ENCODE data around the gene CDH23. TPM values are rescaled to one million over a fixed set of nuclear protein-coding genes. Genes with fewer than 3 reads are reported as not detected.

Gene CDH23
- total and polyA plus RNA-seq, 4 experiments from 2014 or later: 1.8 to 5.4 (median 3.6) TPM

DNA sequence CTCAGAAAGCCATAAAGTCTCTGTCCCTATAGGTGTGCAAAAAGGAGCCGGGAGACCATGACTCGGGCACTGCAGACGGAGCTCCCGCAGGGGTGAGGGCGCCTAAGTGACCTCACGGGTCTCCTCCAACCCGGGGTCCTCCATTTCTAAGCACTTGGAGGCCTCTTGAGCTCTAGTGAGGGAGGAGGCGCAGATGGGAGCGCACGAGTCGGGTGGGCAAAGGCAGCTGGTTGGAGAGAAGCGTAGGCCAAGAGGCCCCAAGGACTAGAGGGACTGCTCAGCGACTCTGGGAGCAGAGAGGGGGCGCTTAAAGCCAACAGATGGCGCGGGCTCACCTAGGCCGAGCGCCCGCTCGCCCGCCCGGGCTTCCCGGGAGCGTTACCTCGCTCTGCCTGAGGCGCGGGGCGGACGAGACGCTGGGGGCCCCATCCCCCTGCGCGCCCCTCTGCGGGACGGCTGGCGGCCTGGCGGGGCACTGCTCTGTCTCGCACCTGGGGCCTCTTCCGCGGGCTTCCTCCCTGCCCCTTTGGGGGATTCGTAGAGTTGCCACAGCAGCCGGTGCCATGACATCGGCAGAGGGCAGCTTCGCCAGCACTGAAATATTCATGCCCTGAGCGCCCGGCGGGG lies 523 bp upstream of the CDH23 start:
- Mint-ChIP-seq H3K27me3 (peaks cover 48 to 56% of the 10 kb centered on the region in 2 donors), H3K27ac (no peak overlapping the region), H3K4me1 (peaks cover 4 to 14% (median 9%) of the 10 kb centered on the region in 4 donors), H3K36me3 (no peaks in the 10 kb centered on the region), H3K4me3 (peak overlapping the region; percentile 53 to 85 (median 73)), H3K9me3 (no peaks in the 10 kb centered on the region)
- no peaks in the 10 kb centered on the region for H3K36me3 ChIP-seq (ENCODE audit: insufficient read depth, low read length)
- ChIA-PET CTCF (ENCODE audit: partially characterized antibody) (interaction anchor here (1.2 to 1.9 kb wide), 5 partner anchors 11 to 415 kb away, joined by 3 to 7 read pairs (median 7); no protein-coding TSS in a partner anchor), POLR2A (ENCODE audit: partially characterized antibody) (interaction anchor here (0.7 to 0.9 kb wide), 2 partner anchors 20 to 312 kb away, joined by 3 read pairs; no protein-coding TSS in a partner anchor)
- H3K27ac ChIP-seq (ENCODE audit: low read depth, low read length): no peak overlapping the region
- DNase-seq: peak in 3 of 5 donors; percentile 18 to 20 (median 20)
- peaks cover 8% of the 10 kb centered on the region for H3K4me1 ChIP-seq (ENCODE audit: insufficient read depth, low read length)
- H3K4me3 ChIP-seq (ENCODE audit: low read length in 2 of 2): no peak overlapping the region
- peaks cover 35% of the 10 kb centered on the region for H3K27me3 ChIP-seq (ENCODE audit: insufficient read depth, low read length)
- intact Hi-C loops (cut with micrococcal nuclease): no loop called here
- H3K9me3 ChIP-seq (ENCODE audit: control insufficient read depth in 1 of 2, low read length in 2 of 2): no peaks in the 10 kb centered on the region

DNA sequence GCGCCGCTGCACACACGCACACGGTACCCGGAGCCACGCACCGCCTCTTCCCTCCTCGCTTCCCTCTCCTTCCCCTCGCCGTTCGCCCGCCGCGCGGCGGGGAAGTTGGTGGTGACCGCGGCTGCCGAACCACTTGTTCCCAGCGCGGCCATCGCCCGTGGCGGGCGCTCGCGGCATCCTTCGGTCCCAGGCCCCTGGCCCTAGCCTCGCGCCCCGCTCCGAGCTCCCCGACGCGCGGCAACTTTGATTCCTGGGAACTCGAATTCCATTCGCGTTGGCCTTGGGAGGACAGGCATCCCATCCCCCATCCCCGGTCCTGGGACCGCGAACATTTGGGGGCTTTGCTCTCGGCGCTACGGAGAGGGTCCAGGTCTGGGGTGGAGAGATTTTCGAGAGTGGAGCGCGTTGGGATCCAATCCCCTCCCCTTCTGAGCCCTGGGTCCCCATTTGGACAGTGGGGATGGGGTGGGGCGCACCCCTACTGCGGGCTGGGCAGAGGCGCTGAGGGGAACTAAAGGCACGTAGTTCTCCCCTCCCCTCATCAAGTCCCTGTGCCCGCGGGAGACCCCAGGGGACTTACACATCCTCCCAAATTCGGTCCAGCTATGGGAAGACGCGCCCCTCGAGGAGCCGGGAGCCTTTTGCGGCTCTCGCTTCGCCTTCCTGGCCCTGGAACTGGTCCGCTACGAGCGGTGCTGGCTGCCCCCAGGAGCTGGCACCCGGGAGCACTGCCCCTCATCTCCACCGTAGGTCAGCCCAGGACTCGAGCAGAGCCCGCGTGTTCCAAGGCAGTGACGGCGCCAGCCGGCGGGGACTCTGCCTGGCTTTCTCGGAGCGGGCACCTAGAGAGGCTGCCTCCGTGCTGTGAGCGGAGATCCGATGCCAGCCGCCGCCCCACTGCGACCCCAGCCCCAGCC lies 834 bp downstream of the CDH23 start:
- CTCF ChIA-PET (ENCODE audit: partially characterized antibody): no interaction called here
- intact Hi-C loops (cut with micrococcal nuclease): no loop called here
- H3K4me3 Mint-ChIP-seq: peak overlapping the region in 7 of 8 donors; percentile 13 to 71 (median 50)

DNA sequence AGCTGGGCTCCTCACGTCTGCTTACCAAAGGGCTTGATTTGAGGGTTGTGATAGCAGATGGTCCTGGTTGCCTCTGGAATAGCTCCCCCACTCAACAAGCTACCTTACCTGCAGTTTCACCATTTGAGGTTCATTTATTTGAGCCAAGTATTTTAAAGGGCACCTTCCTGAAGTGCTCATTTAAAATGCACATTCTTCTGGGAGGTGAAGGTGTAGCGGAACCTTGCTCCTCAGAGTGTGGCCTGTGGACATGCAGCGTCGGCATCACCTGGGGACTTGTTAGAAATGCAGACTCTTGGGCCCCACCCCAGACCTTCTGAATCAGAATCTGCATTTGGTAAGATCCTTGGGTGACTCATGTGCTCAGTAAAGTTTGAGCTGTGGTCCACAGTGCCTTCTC lies 2.3 kb downstream of the CDH23 start:
- H3K4me3 ChIP-seq (ENCODE audit: low read length in 2 of 2): no peak overlapping the region
- H3K27me3 Mint-ChIP-seq: peaks cover 35 to 46% of the 10 kb centered on the region in 2 donors
- H3K9me3 ChIP-seq (ENCODE audit: control insufficient read depth in 1 of 2, low read length in 2 of 2): no peaks in the 10 kb centered on the region
- intact Hi-C loops (cut with micrococcal nuclease): no loop called here
- H3K27me3 ChIP-seq (ENCODE audit: insufficient read depth, low read length): peaks cover 24% of the 10 kb centered on the region
- no peak for DNase-seq
- ChIA-PET POLR2A (ENCODE audit: partially characterized antibody) (no interaction called here), CTCF (ENCODE audit: partially characterized antibody) (interaction anchor here (0.7 to 1.4 kb wide), 2 partner anchors 14 to 15 kb away, joined by 3 to 4 read pairs; no protein-coding TSS in a partner anchor)
- no peak overlapping the region for H3K27ac Mint-ChIP-seq
- H3K36me3 Mint-ChIP-seq: no peaks in the 10 kb centered on the region
- H3K4me1 Mint-ChIP-seq: peaks cover 4 to 14% (median 9%) of the 10 kb centered on the region in 4 donors
- peaks cover 8% of the 10 kb centered on the region for H3K4me1 ChIP-seq (ENCODE audit: insufficient read depth, low read length)
- no peaks in the 10 kb centered on the region for H3K36me3 ChIP-seq (ENCODE audit: insufficient read depth, low read length)
- H3K4me3 Mint-ChIP-seq: no peak overlapping the region
- no peaks in the 10 kb centered on the region for H3K9me3 Mint-ChIP-seq
- H3K27ac ChIP-seq (ENCODE audit: low read depth, low read length): no peak overlapping the region

More for the DNA sequence above, 834 bp downstream of the CDH23 start:
- Histone ChIP-seq H3K36me3 (ENCODE audit: insufficient read depth, low read length) (no peaks in the 10 kb centered on the region), H3K27ac (ENCODE audit: low read depth, low read length) (no peak overlapping the region), H3K4me1 (ENCODE audit: insufficient read depth, low read length) (peaks cover 8% of the 10 kb centered on the region), H3K4me3 (ENCODE audit: low read length in 2 of 2) (no peak overlapping the region), H3K9me3 (ENCODE audit: control insufficient read depth in 1 of 2, low read length in 2 of 2) (no peaks in the 10 kb centered on the region), H3K27me3 (ENCODE audit: insufficient read depth, low read length) (peaks cover 28% of the 10 kb centered on the region)
- POLR2A ChIA-PET (ENCODE audit: partially characterized antibody): no interaction called here
- Mint-ChIP-seq H3K9me3 (no peaks in the 10 kb centered on the region), H3K4me1 (peaks cover 4 to 14% (median 9%) of the 10 kb centered on the region in 4 donors), H3K27me3 (peaks cover 44 to 53% of the 10 kb centered on the region in 2 donors), H3K36me3 (no peaks in the 10 kb centered on the region), H3K27ac (no peak overlapping the region)
- no peak for DNase-seq

DNA sequence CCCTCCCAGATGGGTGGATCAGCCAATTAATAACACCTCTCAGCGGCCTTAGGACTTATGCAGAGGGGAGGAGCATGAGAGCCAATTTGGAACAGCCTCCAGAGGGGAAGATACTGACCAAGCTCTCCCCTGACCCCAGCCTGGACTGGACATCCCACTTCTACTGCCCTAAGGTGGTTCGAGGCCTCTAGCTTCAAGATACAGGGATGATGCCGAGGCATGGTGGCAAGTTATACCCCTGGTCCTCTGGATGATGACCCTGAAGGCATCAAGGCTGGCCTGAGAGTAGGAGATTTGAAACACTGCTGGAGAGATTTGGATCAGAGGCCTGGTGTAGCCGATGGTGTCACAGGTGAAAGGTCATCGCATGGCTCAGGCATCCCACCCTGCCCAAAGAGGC lies 3.2 kb downstream of the CDH23 start:
- peaks cover 4 to 14% (median 9%) of the 10 kb centered on the region in 4 donors for H3K4me1 Mint-ChIP-seq
- ChIA-PET POLR2A (ENCODE audit: partially characterized antibody) (no interaction called here), CTCF (ENCODE audit: partially characterized antibody) (no interaction called here)
- no peak for DNase-seq
- Histone ChIP-seq H3K36me3 (ENCODE audit: insufficient read depth, low read length) (no peaks in the 10 kb centered on the region), H3K27ac (ENCODE audit: low read depth, low read length) (no peak overlapping the region), H3K9me3 (ENCODE audit: control insufficient read depth in 1 of 2, low read length in 2 of 2) (no peaks in the 10 kb centered on the region), H3K27me3 (ENCODE audit: insufficient read depth, low read length) (peaks cover 24% of the 10 kb centered on the region), H3K4me3 (ENCODE audit: low read length in 2 of 2) (no peak overlapping the region), H3K4me1 (ENCODE audit: insufficient read depth, low read length) (peaks cover 8% of the 10 kb centered on the region)
- intact Hi-C loops (cut with micrococcal nuclease): no loop called here
- H3K9me3 Mint-ChIP-seq: no peaks in the 10 kb centered on the region
- H3K36me3 Mint-ChIP-seq: no peaks in the 10 kb centered on the region
- H3K27ac Mint-ChIP-seq: peak overlapping the region in 1 of 7 donors; percentile 2
- peaks cover 31 to 45% of the 10 kb centered on the region in 2 donors for H3K27me3 Mint-ChIP-seq
- H3K4me3 Mint-ChIP-seq: no peak overlapping the region

DNA sequence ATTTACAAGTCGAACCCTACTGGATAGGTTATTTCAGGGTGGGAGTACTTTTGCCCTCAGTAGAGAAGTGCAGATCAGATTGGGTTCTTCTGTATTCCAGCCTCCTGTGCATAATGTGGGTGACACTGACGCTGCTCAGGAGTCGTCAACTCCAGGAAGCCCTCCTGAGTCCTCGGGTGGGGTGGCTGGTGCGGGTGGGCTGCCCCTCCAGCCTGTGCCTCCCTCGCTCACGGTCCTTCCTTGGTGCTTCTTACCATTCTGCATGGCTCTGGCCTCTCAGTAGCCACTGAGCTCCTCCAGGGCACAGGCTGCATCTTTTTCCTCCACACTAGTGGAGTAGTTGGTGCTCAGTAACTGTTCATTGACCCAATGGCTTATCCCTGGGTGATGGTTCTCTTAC lies 4.3 kb downstream of the CDH23 start:
- DNase-seq: no peak
- Histone ChIP-seq H3K27ac (ENCODE audit: low read depth, low read length) (no peak overlapping the region), H3K36me3 (ENCODE audit: insufficient read depth, low read length) (no peaks in the 10 kb centered on the region), H3K9me3 (ENCODE audit: control insufficient read depth in 1 of 2, low read length in 2 of 2) (no peaks in the 10 kb centered on the region), H3K4me1 (ENCODE audit: insufficient read depth, low read length) (peaks cover 8% of the 10 kb centered on the region), H3K4me3 (ENCODE audit: low read length in 2 of 2) (no peak overlapping the region), H3K27me3 (ENCODE audit: insufficient read depth, low read length) (peaks cover 22% of the 10 kb centered on the region)
- Mint-ChIP-seq H3K36me3 (no peaks in the 10 kb centered on the region), H3K27ac (no peak overlapping the region), H3K4me3 (no peak overlapping the region), H3K4me1 (peaks cover 3 to 14% (median 5%) of the 10 kb centered on the region in 4 donors), H3K9me3 (no peaks in the 10 kb centered on the region), H3K27me3 (peaks cover 22 to 36% of the 10 kb centered on the region in 2 donors)
- CTCF ChIA-PET (ENCODE audit: partially characterized antibody): no interaction called here
- POLR2A ChIA-PET (ENCODE audit: partially characterized antibody): no interaction called here
- intact Hi-C loops (cut with micrococcal nuclease): no loop called here

DNA sequence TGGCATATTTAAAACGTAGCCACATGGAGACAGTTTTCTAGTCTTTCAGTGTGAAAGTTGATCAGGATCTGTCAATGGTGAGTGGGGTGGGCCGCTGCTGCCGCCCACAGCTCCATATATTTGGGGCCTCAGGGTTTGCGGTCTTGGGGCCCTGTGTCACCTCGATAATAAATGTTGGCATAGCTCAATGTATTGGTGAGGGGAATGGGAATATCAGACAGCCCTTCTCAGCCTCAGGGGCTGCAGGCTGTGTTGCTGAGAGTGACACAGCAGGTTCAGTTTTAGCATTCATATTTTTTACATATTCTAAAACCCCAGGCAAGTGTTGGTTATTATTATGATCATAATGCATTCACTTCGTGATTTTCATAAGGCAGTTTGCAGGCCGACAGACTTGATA lies 5.3 kb downstream of the CDH23 start:
- H3K36me3 Mint-ChIP-seq: no peaks in the 10 kb centered on the region
- CTCF ChIA-PET (ENCODE audit: partially characterized antibody): interaction anchor here (0.6 to 1.0 kb wide), 2 partner anchors 16 to 234 kb away, joined by 3 to 4 read pairs; no protein-coding TSS in a partner anchor
- Histone ChIP-seq H3K36me3 (ENCODE audit: insufficient read depth, low read length) (no peaks in the 10 kb centered on the region), H3K4me3 (ENCODE audit: low read length in 2 of 2) (no peak overlapping the region), H3K27me3 (ENCODE audit: insufficient read depth, low read length) (peaks cover 20% of the 10 kb centered on the region), H3K27ac (ENCODE audit: low read depth, low read length) (no peak overlapping the region), H3K4me1 (ENCODE audit: insufficient read depth, low read length) (peaks cover 8% of the 10 kb centered on the region), H3K9me3 (ENCODE audit: control insufficient read depth in 1 of 2, low read length in 2 of 2) (no peaks in the 10 kb centered on the region)
- no peak overlapping the region for H3K4me3 Mint-ChIP-seq
- no peak for DNase-seq
- H3K4me1 Mint-ChIP-seq: peaks cover 3 to 14% (median 5%) of the 10 kb centered on the region in 4 donors
- no peak overlapping the region for H3K27ac Mint-ChIP-seq
- intact Hi-C loops (cut with micrococcal nuclease): no loop called here
- peaks cover 23 to 41% of the 10 kb centered on the region in 2 donors for H3K27me3 Mint-ChIP-seq
- no peaks in the 10 kb centered on the region for H3K9me3 Mint-ChIP-seq
- POLR2A ChIA-PET (ENCODE audit: partially characterized antibody): no interaction called here

All from CD4-positive, alpha-beta memory T cell (primary cell).